Esophagus (tissue), 2 donors: ENCODE data around the gene NGB. TPM values are rescaled to one million over a fixed set of nuclear protein-coding genes. Genes with fewer than 3 reads are reported as not detected.

Experiments
- polyA plus RNA-seq, 2 donors: library from polyadenylated mRNA; stranded (reverse); fragments of 200-250 nt; gene quantifications; one replicate each; pipeline ENCODE4 v1.2.3, GENCODE V29; 2013
- donor health status: healthy with polysubstance abuse.
- donor health status: Bipolar disorder and iron deficiency.

Gene NGB
- polyA plus RNA-seq, 2 donors = 0.04 TPM; not detected in 1

Other genes starting within 250 kb of the NGB start
- gene IRF2BPL, start 242.5 kb downstream of the NGB start, polyA plus RNA-seq = 1 to 10 TPM; 3.5 to 9.5 TPM
- gene CIPC, start 172.9 kb downstream of the NGB start, polyA plus RNA-seq = 10 to 100 TPM in 1 of 2 donors, 1 to 10 TPM in 1; 9.3 to 12.0 TPM
- not detected for gene ZDHHC22, start 129.4 kb downstream of the NGB start, polyA plus RNA-seq
- 10 to 100 TPM in 1 of 2 donors, 1 to 10 TPM in 1; 3.7 to 11.1 TPM for gene TMEM63C, start 89.4 kb downstream of the NGB start, polyA plus RNA-seq
- 10 to 100 TPM in 1 of 2 donors, 1 to 10 TPM in 1; 5.8 to 11.5 TPM for gene POMT2, start 49.7 kb upstream of the NGB start, polyA plus RNA-seq
- gene GSTZ1, start 49.8 kb upstream of the NGB start, polyA plus RNA-seq = 10 to 100 TPM; 22.2 to 34.2 TPM
- 1 to 10 TPM; 1.5 to 2.0 TPM for gene TMED8, start 105.9 kb upstream of the NGB start, polyA plus RNA-seq
- under 1 TPM; 0.34 to 0.41 TPM for gene SAMD15, start 106.2 kb upstream of the NGB start, polyA plus RNA-seq
- gene NOXRED1, start 152.3 kb upstream of the NGB start, polyA plus RNA-seq = under 1 TPM; 0.09 to 0.22 TPM
- gene VIPAS39, start 186.4 kb upstream of the NGB start, polyA plus RNA-seq = 1 to 10 TPM; 7.5 to 10.0 TPM
- gene AHSA1, start 186.9 kb upstream of the NGB start, polyA plus RNA-seq = 10 to 100 TPM; 75.4 to 97.4 TPM
- gene ISM2, start 227.6 kb upstream of the NGB start, polyA plus RNA-seq = under 1 TPM; 0.12 to 0.16 TPM